AG20443 (cell line): ENCODE results near the gene MRPL21.

Experiments used
- DNase-seq: peaks from one replicate; pipeline ENCODE4 v3.0.0; 2012; ENCODE audit warnings: low spot score, mixed read lengths

Gene MRPL21

GRCh38 chr11:68935066-68935465 lies 31.4 kb upstream of the MRPL21 start:
- no peak for DNase-seq

DNA sequence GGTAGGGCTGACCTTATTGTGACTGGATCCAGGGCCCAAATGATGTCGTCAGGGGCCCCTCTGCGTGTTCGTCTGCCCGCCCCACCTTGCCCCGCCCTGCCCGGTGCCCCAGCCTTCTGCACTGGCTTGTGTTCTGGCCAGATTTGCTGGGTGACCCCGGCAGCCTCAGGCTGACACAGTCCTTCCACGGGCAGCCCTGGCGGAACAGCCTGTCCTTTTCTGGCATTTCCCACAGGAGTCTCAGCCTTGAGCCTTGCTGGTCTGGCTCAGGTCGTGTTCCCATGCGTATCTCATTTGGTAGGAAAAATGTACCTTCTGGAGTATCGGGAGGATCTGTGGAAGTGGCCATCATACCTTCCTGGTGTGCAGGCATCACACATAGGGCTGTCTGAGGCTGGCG lies 31.0 kb upstream of the MRPL21 start:
- DNase-seq = no peak

- no peak for DNase-seq
These were observed 30.7 kb upstream of the MRPL21 start for GRCh38 chr11:68934321-68934645.

DNA sequence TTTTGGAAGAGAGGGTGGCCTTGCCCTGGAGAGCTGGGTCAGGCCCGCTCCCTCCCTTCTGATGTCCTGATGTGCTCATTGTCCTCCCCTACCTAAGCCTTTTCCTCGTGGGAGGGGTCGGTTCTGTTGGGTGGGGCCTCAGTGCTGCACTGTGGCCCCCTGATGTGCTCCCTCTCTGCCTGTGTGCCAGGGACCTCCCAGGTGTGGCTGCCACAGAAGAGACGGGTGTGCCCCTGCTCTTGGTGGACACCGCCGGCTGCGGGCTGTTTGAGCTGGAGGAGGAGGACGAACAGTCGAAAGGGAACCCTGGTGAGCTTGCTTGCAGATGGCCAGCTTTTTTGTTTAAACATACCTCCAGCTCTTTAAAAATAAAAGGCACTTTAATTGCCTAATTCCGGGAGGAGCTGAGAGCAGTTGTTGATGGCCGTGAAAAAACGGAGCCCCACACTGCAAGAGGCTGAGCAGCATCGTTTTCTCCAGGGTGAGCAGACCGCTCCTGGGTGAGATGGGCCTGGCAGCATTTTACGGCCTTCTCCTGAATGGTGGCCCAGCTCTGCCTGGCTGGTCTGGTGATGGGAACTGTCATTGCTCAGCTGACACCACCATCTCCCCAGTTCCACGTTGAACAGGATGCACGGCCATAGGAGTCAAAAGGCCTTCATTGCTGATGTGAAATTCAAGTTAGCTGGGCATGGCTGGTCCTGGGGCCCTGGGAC lies 30.1 kb upstream of the MRPL21 start:
- DNase-seq = no peak

- DNase-seq = no peak
These were observed 29.4 kb upstream of the MRPL21 start for GRCh38 chr11:68932933-68933577.

DNA sequence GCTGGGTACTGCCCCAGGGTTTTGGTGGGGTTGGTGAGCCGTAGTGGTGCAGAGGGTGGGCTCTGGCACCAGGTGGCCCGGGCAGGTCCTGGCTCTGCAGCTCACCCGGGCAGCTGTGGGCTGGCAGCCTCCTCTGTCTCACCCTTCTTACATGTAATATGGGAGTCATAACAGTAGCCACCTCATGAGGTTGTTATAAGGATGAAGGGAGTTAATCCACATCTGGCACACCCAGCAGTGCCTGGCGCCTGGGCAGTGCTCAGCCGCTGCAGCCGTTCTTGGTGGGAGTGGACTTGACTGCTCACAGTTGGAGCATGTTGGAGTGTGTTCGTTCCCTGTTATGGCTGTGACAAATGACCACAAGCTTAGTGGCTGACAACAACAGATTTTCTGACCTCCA lies 28.7 kb upstream of the MRPL21 start:
- DNase-seq = no peak

DNA sequence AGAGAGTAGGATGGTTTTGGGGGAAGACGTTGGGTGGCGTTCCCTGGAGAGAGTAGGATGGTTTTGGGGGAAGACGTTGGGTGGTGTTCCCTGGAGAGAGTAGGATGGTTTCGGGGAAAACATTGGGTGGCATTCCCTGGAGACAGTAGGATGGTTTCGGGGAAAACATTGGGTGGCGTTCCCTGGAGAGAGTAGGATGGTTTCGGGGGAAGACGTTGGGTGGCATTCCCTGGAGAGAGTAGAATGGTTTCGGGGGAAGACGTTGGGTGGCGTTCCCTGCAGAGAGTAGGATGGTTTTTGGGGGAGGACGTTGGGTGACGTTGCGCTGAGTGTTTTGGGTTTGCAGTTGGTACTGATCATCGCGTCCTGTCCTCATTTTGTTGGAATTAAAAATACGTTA lies 28.3 kb upstream of the MRPL21 start:
- no peak for DNase-seq

DNA sequence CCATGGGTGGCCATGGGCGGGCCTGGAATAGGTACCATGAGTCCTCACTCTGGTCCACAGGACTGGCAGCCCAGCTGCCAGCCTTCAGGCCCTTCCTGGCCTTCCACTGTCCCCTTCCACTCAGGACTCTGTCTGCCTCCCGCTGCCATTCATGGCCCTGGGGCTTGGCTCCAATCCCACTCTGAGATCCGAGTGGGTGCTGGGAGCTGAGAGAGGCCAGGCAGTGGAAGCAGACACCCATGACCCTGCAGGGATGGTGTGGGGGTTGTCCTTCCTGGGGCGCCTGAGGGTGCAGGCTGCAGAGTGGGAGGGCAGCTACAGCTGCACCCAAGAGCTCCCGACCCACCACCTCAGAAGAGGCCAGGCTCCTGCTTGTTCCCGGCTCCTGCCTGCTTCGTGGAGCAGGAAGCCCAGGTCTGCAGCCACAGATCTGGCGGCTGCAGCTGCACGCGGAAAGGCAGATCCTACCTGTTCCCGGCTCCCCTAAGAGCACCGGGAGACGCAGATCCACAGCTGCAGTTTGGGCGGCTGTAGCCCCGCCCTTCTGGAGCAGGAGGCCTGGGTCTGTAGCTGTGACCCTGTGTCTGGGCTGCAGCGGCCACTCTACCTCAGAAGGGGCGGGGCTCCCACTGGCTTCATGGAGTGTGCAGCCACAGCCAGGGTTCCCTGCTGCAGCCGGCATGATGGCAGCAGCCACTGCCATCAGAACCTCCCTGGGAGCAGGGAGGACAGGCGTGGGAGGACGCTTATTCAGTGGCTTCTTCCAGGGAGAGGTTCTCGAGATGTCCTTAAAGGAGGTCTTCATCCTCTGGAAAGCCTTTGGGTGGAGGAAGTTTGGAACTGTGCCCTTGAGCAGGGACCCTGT lies 27.6 kb upstream of the MRPL21 start:
- DNase-seq = no peak

- no peak for DNase-seq
These were observed 26.3 kb upstream of the MRPL21 start for GRCh38 chr11:68929706-68930570.

DNA sequence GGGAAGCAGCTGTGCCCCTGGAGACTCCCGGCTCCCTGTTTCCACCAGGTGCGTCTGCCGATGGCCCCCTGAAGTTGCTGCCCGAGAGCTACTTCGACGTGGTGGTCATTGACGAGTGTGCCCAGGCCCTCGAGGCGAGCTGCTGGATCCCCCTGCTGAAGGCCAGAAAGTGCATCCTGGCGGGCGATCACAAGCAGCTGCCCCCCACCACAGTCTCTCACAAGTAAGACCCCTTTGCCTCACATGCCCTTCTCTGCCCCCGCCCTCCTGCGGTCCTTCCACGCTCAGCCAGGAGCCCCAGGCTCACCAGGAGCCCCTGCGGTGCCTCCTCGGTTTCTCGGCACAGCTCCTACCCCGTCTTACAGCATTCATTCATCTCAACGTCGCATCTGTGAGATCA lies 25.5 kb upstream of the MRPL21 start:
- no peak for DNase-seq

DNA sequence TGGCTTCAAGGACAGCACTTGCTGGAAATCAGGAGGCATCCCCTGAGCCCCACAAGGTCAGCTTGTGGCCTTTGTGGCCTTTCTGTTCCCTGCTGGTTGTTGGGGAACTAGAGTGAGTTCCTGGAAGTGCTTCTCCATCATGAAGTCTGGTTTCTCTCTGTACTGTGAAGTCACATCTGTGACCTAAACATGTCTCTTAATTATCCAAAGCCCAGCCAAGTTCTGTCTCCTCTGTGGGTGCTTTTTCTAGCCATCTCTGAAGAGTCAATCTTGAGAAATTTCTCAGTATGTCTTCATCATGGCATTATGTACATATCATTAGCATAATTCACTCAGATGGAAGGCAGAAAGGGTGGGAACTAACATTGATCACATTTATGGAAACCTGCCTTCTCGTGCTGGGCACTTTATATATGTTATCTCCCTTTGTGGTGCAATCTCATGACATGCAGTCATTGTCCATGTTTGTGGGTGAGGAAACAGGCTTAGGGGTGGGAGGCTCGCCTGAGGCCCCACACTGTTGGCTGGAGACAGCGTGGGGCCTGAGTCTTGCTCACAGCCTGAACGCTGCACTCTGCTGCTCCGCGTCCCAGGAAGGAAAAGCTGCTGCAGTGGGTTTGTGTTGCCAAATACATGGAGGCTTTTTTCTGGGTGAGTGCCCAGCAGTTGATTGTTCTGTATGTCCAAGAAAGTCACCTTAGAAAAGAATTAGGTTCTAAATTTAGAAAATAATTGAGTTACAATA lies 24.7 kb upstream of the MRPL21 start:
- DNase-seq = no peak

DNA sequence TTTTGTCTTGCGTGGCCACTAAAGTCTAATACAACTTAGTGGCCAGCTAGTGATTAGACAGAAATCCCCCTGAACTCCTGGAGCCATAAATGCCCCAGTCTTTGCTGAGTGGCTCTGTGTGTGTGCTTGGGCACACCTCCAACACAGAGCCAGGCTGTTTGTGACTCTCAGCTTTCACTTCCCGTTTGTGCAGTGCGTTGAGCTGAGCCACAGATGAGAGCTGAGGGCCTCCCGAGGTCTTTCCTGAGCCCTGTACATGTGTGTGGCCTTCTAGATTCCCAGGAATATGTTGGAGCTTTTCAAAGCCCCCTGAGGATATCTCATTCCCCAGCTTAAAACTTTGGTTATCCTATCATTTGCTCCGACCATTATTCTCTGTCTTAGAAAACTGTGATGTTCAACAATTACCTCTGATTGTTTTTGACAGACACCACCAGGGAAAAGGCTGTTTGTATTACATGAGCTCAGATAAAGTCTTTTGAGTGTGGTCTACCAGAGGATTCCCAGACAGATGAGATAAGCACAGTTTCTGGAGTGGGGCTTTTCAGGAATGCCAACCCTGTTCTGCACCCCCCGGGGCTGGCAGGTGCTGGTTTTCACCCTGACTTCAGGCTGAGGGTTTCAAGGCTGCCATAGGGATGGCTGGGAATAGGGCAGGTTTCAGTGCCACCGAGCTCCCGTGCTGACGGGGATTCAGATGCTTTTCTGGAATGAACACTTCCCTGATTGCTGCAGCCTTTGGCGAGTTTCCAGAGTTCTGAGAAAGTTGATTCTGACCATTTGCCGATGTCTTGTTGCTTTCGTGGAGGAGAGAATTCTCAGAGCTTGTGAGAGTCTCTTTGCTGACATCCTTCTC lies 23.9 kb upstream of the MRPL21 start:
- no peak for DNase-seq

- no peak for DNase-seq
These were observed 22.0 kb upstream of the MRPL21 start for GRCh38 chr11:68925611-68926010.

DNA sequence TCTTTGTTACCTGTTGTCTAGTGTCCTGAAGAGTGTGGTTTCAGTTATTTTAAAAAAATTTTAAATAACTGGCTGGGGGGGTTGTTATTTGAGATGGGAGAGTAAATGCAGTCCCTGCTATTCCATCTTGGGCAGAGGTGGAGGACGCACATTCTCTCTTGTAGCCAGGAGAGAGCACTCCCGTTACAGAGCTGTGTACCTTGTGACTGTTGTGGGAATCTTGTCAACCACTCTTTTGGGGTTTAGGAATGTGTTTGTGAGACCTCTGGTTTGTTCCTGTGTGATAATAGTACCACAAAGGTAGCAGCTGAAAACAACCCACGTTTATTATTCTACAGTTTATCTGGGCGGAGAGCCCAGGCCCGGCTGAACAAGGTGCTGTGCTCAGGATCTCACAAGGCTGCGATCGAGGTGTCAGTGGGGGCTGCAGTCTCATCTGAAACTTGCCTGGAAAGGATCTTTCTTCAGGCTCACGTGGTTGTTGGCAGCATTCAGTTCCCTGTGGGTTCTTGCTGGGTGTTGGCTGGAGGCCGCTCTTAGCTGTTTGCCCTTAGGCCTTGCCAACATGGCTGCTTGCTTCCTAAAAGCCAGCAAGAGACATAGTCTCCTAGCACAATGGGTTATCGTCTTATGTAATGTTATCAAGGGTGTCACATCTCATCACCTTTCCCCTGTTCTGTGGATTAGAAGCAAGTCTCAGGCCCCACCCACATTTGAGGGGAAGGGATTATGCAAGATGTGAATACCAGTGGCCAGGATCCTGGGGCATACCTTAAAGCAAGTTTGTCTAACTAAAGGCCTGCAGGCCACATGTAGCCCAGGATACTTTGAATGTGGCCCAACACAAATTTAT lies 20.7 kb upstream of the MRPL21 start:
- no peak for DNase-seq

- DNase-seq = no peak
These were observed 20.0 kb upstream of the MRPL21 start for GRCh38 chr11:68923614-68924013.

DNA sequence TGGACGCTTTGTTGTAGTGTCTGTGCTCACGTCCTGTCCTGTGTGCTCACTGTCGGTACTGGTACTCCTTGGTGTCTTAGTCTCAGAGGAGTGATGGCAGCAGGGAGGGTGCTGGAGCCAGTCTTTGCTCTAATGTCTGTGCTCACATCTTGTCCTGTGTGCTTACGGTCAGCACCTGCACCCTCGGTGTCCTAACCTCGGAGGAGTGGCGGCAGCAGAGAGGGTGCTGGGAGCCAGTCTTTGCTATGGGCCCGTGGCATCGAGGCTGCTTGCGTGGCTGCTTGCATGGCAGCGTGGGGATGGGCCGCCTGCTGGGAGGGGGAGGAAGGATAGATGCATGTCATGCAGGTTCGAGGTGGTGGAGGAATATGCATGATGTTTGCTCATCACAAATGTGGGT lies 12.8 kb upstream of the MRPL21 start:
- DNase-seq = no peak

GRCh38 chr11:68914761-68915160 lies 11.1 kb upstream of the MRPL21 start:
- DNase-seq = no peak

GRCh38 chr11:68913188-68913587 lies 9.6 kb upstream of the MRPL21 start:
- no peak for DNase-seq

DNA sequence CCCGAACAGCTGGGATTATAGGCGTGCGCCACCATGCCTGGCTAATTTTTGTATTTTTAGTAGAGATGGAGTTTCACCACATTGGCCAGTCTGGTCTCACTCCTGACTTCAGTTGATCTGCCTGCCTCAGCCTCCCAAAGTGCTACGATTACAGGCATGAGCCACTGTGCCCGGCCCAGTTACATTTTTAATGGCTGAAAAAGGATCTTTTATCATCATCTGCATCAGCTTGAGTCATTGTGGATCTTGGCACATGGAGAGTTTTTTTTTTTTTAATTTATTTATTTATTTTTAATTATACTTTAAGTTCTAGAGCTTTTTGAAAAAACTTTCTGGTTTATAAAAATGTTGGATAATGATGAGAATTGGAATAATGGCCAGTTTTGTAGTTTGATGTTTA lies 8.6 kb upstream of the MRPL21 start:
- DNase-seq = no peak

DNA sequence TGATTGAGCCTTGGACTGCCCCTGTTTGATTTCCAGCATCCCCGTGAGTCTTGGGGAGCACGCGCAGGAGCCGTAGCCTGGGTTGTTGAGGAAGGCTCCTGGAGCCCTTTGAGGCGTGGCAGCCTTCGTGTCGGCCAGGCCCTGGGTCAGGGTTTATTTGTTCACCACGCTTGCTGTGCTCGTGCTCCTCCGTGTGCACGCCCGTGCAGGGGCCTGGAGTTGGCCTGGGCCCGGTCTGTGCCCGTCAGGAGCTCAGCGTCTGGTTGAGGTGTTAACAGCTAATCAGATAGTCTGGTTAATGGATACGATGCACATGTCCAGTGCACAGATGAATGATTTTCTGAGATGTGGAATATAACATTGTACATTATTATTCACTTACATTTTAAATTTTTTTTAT lies 8.1 kb upstream of the MRPL21 start:
- DNase-seq = no peak
